GM21737 (cell line): Measurements from ENCODE around the gene PAGE2.
"Not testable (repeated sequence)": the region's sequence is repeated elsewhere in the genome, so short reads cannot be mapped to it uniquely, and the experiment has no call there.

Experiments
- ATAC-seq: cut with Tn5 transposase; IDR thresholded peaks from one replicate; pipeline ENCODE4 v1.9.1; 2021; ENCODE audit warnings: mild to moderate bottlenecking, moderate library complexity; ENCODE audit not compliant: unreplicated experiment

Gene PAGE2

GRCh38 chrX:55088795-55089489 is at the start of gene PAGE2:
PAGE2 (plus strand) TSS chrX:55089018; CDS start chrX:55090021, 1,003 bp downstream.
- no peak for ATAC-seq

- no peak for ATAC-seq
Measured at GRCh38 chrX:55039471-55039870, 49.3 kb upstream of the PAGE2 start.

- no peak for ATAC-seq
Measured at GRCh38 chrX:55041514-55041913, 47.3 kb upstream of the PAGE2 start.

GRCh38 chrX:55050599-55050998 is 38.2 kb upstream of the PAGE2 start:
- not testable (repeated sequence) for ATAC-seq

GRCh38 chrX:55056820-55057674 is 31.8 kb upstream of the PAGE2 start:
- no peak for ATAC-seq

GRCh38 chrX:55057675-55058249 is 31.1 kb upstream of the PAGE2 start:
- ATAC-seq = no peak

- not testable (repeated sequence) for ATAC-seq
Measured at GRCh38 chrX:55067180-55067579, 21.6 kb upstream of the PAGE2 start.

- no peak for ATAC-seq
Measured at GRCh38 chrX:55072286-55072685, 16.5 kb upstream of the PAGE2 start.

- no peak for ATAC-seq
Measured at GRCh38 chrX:55074851-55075467, 13.9 kb upstream of the PAGE2 start, which contains the start of gene PAGE2B. PAGE2B (plus strand) TSS chrX:55075030; CDS start chrX:55076042, 1,012 bp downstream.

- ATAC-seq = no peak
Measured at GRCh38 chrX:55098691-55099090, 9.9 kb downstream of the PAGE2 start.

GRCh38 chrX:55099162-55099561 is 10.3 kb downstream of the PAGE2 start:
- ATAC-seq = no peak

GRCh38 chrX:55102754-55103153 is 13.9 kb downstream of the PAGE2 start:
- no peak for ATAC-seq

- no peak for ATAC-seq
Measured at GRCh38 chrX:55107262-55107661, 18.4 kb downstream of the PAGE2 start.

GRCh38 chrX:55107911-55108310 is 19.1 kb downstream of the PAGE2 start:
- no peak for ATAC-seq

- ATAC-seq = no peak
Measured at GRCh38 chrX:55109306-55109705, 20.5 kb downstream of the PAGE2 start.

GRCh38 chrX:55111578-55112254 is 22.9 kb downstream of the PAGE2 start:
- no peak for ATAC-seq

- not testable (repeated sequence) for ATAC-seq
Measured at GRCh38 chrX:55116589-55116988, 27.8 kb downstream of the PAGE2 start.

- ATAC-seq = no peak
Measured at GRCh38 chrX:55118574-55118973, 29.8 kb downstream of the PAGE2 start.

- no peak for ATAC-seq
Measured at GRCh38 chrX:55119271-55119670, 30.5 kb downstream of the PAGE2 start.

GRCh38 chrX:55119712-55120111 is 30.9 kb downstream of the PAGE2 start:
- ATAC-seq = no peak
